GM19324 (cell line): ENCODE data around the gene SAG.

Source experiments
- ATAC-seq: cut with Tn5 transposase; IDR thresholded peaks from one replicate; pipeline ENCODE4 v1.9.1; 2021; ENCODE audit warnings: mild to moderate bottlenecking, moderate library complexity; ENCODE audit not compliant: unreplicated experiment, low FRiP score

SAG gene

DNA sequence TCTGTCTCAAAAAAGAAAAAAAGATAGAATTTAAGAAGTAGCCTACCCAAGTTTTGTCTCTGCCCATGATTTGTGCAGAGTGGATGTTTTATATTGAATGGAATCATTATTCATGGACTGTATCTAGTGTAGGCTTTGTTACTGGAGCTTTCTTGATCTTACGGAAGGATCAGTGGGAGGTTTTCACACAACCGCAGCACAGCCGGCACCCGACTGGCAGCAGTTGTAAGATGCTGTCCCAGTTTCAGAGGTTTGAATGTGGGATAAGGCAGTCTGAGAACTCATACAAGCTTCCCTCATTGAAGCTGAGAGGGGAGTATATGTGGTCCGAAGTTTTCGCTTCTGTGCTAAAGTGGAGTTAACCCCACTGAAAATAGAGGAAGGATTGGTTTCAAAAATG is 19.7 kb upstream of the SAG start:
- no peak for ATAC-seq

DNA sequence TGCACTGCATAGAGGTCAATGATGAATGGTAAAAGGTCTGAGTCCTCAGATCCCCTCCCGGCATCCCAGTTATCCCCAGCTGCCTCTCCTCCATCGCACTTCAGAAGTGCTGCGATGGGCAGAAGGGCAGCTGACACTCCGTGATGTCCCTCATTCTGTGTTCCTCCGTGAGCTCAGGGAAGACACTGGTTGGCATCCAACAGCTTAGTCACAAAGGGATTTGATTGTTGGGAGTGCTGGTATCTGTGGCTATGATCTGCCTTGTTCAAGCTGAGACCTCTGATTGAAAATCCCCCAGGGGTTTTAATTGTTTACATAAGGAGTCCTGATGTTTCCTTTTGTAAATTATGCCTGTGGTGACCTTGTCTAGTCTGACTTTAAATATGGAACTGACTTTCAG is 19.0 kb upstream of the SAG start:
- no peak for ATAC-seq

DNA sequence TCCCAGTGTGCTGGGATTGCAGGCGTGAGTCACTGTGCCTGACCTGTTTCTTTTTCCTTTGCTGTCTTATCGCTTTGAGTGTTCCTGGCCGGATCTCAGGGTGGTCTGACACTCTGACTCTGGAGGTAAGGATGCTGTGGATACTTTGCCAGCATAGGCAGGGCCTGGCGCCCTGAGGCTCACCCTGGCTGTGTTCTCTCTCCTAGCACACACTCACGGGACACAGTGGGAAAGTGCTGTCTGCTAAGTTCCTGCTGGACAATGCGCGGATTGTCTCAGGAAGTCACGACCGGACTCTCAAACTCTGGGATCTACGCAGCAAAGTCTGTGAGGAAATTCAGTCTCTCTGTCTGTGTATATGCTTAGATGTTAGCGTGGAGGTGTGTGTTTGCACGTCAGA is 18.0 kb upstream of the SAG start:
- no peak for ATAC-seq

DNA sequence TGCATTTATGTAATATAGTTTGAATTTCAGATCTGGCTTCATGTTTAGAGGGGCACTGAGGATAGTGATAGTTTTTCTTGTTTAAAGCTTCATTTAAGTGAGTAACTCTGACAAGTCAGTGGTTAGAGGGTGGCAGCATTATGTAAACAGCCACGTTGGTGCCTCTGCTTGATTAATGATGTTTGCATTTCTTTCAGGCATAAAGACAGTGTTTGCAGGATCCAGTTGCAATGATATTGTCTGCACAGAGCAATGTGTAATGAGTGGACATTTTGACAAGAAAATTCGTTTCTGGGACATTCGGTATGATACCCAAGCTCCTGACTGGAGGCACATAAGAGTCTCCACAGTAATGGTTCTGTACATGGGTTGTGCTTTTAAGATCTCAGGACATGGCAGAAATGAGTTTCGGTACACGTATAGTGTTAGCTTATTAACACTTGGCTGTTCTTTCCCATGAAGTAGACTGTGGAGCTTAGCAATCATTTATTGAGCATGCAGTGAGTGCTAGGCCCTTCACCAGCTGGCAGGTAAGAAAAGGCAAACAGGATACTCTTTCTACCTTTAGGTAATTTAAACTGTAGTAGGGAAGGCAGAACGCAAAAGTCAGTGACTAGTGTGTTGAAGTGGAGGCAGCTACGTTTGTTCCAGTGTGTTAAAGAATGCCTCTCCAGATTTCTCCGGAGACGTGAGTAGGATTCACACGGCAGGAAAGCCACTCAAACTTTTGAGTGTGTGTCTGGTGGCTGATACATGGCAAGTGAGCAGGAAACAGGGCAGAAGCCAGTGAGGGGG is 17.4 kb upstream of the SAG start:
- no peak for ATAC-seq

DNA sequence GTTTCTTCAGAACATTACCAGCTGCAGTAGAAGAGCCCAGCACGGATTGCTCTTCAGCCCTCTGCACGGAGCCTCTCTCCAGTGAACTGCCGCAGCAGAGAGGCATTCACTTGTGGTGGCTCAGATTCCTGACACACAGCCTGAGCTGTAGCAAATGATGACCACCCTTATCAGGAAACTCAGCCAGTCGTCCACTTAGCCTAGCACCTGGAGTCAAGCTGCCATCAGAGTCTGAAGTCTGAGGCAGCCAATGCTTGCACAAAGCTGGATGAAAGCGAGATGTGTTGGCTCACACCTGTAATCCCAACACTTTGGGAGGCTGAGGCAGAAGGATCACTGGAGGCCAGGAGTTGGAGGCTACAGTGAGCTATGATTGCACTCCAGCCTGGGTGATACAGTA is 11.7 kb upstream of the SAG start:
- ATAC-seq: no peak

DNA sequence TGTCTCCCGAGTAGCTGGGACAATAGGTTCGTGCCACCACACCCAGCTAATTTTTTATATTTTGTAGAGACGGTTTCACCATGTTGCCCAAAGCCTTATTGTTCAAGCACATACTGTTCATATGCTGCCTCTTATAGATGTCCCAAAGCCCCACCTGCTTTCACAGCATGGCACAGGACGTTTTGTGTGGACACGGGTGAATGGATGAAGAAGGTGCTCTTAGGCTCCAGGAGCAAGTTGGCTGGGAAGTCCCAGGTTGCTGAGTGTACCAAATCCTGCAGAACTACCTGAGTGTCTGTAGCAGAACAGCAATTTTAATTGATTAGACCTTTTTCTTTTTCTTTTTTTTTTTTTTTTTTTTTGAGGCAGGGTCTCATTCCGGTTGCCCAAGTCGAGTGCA is 10.5 kb upstream of the SAG start:
- ATAC-seq: no peak

DNA sequence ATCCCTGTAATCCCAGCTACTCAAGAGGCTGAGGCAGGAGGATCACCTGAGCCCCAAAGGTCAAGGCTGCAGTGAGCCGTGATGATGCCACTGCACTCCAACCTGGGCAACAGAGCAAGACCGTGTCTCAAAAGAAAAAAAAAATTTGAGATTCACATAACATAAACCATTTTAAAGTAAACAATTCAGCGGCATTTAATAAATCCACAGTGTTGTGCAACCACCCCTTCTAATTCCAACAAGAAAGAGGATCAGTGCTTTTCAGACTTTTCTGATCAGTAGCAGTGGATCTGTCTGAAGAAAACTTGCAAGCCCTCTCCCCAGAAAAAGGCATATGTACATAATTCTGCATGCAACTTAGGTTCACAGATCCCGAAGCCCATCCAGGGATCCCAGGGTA is 7.2 kb upstream of the SAG start:
- no peak for ATAC-seq

DNA sequence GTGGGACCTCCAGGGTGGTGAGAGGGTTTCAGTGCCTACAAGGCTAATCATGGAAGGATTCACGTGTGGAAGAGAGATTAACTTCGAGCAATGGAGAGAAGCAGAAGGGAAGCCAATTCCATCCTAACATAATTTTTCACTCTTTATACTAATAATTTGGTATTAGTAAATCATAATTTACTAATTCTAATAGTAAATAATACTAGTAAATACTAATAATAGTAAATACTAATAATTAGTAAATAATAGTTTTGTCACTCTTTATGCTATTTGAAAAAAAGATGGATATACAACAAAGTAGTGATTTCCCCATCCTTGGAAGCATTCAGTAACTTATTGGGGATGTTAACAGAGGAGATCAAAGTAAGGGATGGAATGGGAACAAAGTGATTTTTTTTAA is 6.4 kb upstream of the SAG start:
- no peak for ATAC-seq

DNA sequence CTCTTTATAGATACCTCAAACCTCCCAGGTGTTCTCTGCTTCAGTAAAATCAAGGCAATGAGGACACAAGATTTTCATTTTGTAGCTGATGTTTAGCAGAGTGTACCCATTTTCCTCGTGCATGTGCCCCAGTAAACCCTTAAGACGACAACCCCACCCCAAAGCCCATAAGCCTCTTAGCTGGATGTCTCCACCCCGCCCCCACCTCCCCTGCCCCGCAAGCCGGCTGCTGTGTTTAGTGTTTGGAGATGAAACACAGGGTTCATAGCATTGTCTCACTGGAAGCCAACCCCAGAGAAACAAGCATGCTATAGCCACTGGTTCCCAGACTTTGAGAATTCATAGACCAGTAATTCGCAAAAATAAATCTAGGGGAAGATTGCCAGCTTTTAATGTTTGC is 5.8 kb upstream of the SAG start:
- no peak for ATAC-seq

DNA sequence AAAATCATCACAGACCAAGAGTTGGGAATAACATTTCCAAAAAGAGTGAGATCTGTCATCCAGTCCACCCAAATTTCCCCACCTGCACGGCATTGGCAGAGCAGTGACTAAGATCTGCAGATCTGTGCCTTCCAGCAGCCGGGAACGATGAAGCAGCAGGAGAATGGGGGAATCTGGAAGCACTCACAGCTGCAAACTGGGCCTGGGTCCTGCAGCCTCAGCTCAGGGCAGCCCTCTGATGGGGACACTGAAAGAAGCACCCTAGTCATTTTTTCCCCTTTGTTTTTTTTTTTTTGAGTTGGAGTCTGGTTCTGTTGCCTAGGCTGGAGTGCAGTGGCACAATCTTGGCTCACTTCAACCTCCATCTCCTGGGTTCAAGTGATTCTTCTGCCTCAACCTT is 4.4 kb upstream of the SAG start:
- no peak for ATAC-seq

DNA sequence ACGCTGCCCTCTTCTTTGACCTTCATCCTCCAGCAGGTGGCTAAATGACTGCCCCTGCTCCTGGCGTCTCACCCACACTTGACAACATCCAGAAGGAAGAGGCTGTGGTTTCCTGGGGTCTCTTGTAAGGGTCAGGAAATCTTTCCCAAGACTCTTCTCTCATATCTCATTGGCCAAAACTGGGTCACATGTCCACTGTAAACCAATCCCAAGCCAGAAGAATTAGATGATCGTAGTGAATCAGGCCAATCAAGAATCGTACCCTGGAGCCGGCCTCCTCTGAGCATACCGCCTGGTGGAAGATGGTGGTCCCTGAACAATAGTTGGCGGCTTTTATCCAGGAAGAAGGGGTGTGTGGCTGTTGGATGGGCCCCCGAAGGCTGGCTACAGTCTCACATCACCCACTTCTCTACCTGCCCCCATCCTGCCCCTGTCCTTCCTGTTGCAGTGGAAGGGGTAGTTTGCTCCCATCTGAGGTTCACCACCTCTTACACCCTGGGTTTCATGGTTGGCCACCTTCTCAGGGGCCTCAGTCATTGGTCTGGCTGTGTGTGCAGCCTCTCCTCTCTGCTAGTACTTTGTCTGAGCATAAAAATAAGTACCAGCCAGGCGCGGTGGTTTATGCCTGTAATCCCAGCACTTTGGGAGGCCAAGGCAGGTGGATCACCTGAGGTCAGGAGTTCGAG is 3.8 kb downstream of the SAG start:
- ATAC-seq: no peak

DNA sequence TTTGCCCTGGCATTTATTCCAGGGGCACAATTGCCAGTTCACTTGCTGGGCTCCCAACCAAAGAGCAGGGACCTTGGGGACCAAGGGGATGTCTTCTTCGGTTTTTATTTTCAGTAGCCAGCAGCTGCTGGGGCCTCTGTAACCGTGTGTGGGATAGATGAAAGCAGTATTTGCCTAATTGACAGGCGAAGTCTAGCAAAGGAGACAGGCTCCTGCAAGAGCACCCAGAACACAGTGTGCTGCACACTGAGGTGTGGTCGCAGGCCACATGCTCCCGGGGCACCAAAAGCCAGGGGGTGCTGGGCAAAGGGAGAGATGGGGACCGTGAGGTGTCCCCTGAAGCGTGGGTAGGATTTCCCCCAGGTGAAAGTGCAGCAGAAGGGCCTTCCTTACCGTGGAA is 5.3 kb downstream of the SAG start:
- ATAC-seq: no peak

DNA sequence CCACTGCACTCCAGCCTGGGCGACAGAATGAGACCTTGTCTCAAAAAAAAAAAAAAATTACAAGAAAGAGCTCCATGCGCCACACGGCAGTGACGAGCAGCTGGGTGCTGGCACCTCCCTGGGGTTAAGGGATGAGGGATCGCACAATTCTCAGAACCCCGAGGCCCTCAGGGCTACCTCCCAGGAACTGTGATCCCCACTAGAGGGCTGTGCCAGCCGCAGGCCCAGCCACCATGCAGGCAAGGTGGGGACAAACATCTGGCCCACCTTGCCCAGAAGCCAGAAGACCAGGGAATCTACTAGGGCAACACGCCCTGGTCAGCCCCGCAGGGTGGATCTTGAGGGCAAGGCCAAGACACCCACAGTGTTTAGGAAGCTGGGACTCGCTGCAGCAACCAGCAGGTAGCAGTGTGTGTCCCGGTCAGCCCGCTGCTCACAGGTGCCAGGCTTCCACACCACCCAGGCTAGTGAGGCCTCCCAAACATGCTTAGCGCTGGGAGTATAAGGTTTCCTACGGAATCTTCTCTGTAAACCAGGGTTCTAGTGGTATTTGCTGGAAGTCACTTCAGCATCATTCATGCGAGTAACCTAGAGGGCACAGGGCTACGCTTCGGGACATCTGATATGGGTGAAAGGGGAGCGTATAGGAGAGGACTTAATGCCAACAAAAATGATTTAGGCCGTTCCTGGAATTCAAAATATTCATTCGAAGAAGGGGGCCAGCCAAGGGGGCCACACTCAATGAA is 6.7 kb downstream of the SAG start:
- no peak for ATAC-seq

DNA sequence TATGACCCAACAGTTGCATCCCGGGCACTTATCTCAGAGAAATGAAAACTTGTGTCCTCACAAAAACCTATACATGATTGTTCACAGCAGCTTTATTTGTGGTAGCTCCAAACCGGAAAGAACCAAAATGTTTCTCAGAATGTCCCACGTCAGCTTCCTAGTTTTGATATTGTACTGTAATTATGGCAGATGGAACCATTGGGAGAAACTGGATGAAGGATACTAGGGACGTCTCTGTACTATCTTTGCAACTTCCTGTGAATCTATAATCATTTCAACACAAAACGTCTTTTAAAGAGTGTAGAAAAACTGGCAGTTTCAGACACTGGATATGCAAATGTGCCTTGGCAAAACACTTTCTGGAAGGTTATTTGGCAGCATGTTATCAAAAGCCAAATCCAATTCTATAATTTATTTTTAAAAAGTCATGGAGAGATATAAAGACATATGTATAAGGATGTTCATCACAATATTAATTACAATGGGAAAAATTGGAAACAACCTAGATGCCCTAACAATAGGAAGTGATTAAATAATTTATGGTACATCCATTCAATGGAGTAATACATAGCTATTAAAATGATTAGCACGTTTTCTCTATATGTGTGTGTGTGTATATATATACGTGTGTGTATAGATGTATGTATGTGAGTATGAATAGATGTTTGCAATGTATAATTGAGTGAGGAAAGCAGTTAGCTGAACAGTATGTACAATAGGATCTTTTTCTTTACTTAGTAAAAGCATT is 9.8 kb downstream of the SAG start:
- ATAC-seq: no peak

DNA sequence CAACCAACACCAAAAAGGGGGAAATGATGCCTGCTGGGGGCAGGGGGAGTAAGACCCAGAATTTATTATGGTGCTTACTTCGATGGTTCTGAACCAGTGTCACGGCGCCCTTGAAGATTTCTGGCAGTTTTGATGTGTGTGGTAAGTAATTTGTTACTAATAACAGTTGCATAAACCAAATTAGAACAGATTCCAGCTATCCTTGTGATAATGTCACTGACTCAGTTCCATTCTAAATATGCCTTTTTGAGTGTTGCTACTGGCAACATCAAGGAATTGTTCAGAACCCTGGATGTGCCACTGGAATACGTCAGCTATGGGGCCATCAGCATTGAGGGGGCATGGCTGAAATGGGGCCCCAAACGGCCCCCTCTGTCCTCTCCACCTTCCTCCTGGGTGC is 11.6 kb downstream of the SAG start:
- ATAC-seq: no peak

DNA sequence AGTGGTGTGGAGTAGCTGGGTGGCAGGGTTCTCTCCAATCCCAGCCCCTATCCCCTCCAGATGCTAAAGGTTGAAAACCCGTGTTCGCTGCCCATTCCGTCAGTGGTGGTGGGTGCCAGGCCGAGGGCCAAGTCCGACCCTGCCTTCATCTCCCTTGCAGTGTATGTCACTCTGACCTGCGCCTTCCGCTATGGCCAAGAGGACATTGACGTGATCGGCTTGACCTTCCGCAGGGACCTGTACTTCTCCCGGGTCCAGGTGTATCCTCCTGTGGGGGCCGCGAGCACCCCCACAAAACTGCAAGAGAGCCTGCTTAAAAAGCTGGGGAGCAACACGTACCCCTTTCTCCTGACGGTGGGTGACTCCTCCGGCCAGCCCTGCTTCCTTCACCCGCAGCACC is 12.9 kb downstream of the SAG start:
- no peak for ATAC-seq

DNA sequence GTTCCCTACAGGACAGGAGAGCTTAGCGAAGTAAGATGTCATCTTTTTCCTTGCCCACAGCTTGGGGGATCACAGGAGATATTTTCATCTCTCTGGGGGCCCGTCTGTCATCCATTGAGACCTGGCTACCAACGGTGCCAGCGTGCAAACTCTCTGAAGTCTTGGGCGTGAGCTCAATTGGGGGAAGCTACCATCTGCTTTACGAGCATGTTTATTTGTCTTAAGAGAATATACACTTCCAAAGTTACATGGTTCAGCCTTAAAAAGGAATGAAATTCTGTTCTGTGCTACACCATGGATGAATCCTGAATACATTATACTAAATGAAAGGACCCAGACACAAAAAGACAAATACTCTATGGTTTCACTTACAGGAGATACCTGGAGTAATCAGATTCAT is 13.6 kb downstream of the SAG start:
- no peak for ATAC-seq

DNA sequence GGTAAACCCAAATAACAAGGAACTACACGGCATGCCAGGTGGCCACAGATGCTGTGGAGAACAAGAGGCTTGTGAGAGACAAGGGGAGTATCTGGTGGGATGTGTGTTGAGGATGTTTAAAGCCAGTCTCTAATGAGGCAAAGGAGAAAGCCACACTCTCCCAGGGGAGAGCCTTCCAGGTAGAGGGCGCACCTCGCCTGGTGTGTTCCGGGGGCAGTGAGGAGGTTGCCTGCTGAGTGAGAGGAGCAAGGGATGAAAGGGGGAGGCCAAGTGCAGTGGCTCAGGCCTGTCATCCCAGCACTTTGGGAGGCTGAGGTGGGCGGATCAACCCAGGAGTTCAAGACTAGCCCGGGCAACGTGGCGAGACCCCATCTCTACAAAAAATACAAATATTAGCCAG is 16.2 kb downstream of the SAG start:
- ATAC-seq: no peak

DNA sequence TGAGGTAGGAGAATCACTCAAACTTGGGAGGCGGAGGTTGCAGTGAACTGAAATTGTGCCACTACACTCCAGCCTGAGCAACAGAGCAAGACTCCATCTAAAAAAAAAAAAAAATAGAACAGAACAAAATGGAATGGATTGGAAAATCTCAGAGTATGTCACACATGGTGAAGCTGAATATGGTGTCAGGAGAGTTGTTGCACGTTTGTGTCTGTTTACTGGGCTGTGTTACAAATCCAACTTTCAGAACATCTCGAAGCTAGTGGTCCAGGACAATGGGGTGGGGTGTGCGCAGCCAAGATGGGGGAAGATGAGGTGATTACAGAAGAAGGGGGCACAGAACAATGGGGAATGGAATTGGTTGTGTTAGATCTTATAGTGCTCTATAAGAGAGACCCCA is 17.6 kb downstream of the SAG start:
- no peak for ATAC-seq

DNA sequence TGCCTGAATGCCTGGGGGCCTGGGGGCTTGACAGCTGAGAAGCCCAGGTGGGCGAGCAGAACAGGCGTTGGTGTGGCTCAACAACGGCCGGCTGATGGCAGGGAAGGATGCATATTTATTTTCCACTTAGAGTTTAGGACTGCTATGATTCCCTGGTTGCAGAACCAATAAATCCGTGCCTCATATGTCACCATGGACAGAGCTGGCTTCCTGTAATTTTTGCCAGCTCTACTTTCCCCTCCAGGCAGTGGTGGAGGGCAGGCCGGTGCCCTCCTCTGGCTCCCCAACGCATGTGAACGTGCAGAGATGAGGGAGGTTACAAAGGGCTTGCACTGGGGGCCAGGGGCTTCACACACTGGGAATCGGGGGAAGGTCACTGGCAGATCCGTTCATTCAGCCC is 18.2 kb downstream of the SAG start:
- ATAC-seq: no peak

DNA sequence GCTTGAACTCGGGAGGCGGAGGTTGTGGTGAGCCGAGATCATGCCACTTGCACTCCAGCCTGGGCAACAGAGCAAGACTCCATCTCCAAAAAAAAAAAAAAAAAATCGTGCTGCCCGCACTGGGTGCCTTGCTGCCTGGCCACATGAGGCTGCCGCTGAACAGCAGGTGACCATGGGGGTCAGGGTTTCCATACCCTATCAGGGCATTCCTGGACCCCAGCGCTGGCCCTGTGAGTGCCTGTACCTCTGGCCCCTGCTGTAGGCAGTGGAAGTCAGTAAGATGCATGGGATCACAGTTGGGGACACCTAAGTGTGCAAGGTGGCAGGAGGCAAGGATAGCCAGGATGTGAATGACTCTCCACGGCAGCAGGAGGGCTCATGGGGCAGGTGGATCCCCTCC is 18.9 kb downstream of the SAG start:
- no peak for ATAC-seq
